Kidney (tissue), 14 donors: ENCODE measurements around the gene TRPC3. TPM values are rescaled to one million over a fixed set of nuclear protein-coding genes. Genes with fewer than 3 reads are reported as not detected.

ENCODE experiments used
- DNase-seq, 5 donors: peaks; one replicate each; pipeline ENCODE4 v3.0.0-alpha.2; 2013 to 2020
- FAIRE-seq: peaks from 2 replicates; lab custom pipeline; 2012; peaks lifted over from hg19 to GRCh38; lab: Jason Lieb, UNC
- H3K27ac ChIP-seq, 2 donors: one replicate each; pipeline ENCODE4 v1.7.0; 2013; ENCODE audit warnings: low read depth in 2 of 2, low read length in 2 of 2, inconsistent platforms in 1 of 2
- H3K27me3 ChIP-seq: one replicate; pipeline ENCODE4 v1.7.1; 2013; ENCODE audit warnings: low read length, inconsistent platforms; ENCODE audit not compliant: control insufficient read depth, insufficient read depth
- H3K36me3 ChIP-seq, 3 donors: one replicate each; pipeline versions ENCODE4 v1.7.0 to v1.7.1; 2013; ENCODE audit warnings: low read length in 3 of 3, control low read depth in 1 of 3, inconsistent platforms in 1 of 3; ENCODE audit not compliant: insufficient read depth in 3 of 3, control insufficient read depth in 2 of 3
- H3K4me1 ChIP-seq, 3 donors: one replicate each; pipeline versions ENCODE4 v1.7.0 to v1.7.1; 2013; ENCODE audit warnings: low read length in 3 of 3, inconsistent platforms in 1 of 3, low read depth in 1 of 3; ENCODE audit not compliant: control insufficient read depth in 2 of 3, insufficient read depth in 2 of 3
- H3K4me3 ChIP-seq, 3 donors: one replicate each; pipeline versions ENCODE4 v1.7.0 to v1.8.1; 2013; ENCODE audit warnings: low read length in 3 of 3, control low read depth in 1 of 3, inconsistent platforms in 1 of 3
- H3K9ac ChIP-seq, 3 donors: one replicate each; pipeline versions ENCODE4 v1.7.0 to v1.7.1; 2013; ENCODE audit warnings: low read length in 3 of 3, control low read depth in 1 of 3, inconsistent platforms in 1 of 3
- H3K9me3 ChIP-seq, 3 donors: one replicate each; pipeline versions ENCODE4 v1.7.0 to v1.7.1; 2013; ENCODE audit warnings: low read length in 3 of 3, control low read depth in 1 of 3, inconsistent platforms in 1 of 3; ENCODE audit not compliant: control insufficient read depth in 2 of 3, insufficient read depth in 1 of 3
- intact Hi-C: fragments of 100-400 bp; cut with DNase I; formaldehyde crosslinking; loops from one replicate; pipeline ENCODE4 v1.11.1; 2022
- polyA plus RNA-seq: library from polyadenylated mRNA; stranded (reverse); fragments of 350-450 nt; fragmentation: Illumina TruSeq; extraction: RNeasy Lipid Tissue Mini Kit (QIAGEN cat#74804); gene quantifications from one replicate; pipeline ENCODE4 v1.2.3, GENCODE V29; 2014; ENCODE audit warnings: low read depth, low replicate concordance; ENCODE audit not compliant: insufficient read depth
- total RNA-seq: library from RNA; stranded (reverse); fragmentation: NEBNext Ultra II Directional; extraction: Animal tissue kit (Norgen Biotek cat#: 25700); gene quantifications from one replicate; pipeline ENCODE4 v1.2.1, GENCODE V29; 2021
- TF ChIP-seq, protein P1 (sequence below): IDR thresholded peaks from 3 replicates; pipeline ENCODE4 v1.5.1; 2012; ENCODE audit warnings: mild to moderate bottlenecking, moderate library complexity, borderline replicate concordance; ENCODE audit not compliant: insufficient read depth; ENCODE audit errors: extremely low read depth
- donor health status: control.
- donor health status: control.
- donor health status: control.
- donor health status: control.
- donor health status: control.
- donor health status: DM: yes; HTN: yes; CAD: no.
- donor health status: Normal renal cell carcinoma (clear cell type).

TRPC3 gene
- total and polyA plus RNA-seq, 2 donors from 2014 or later = 0.17 to 0.44 TPM

DNA sequence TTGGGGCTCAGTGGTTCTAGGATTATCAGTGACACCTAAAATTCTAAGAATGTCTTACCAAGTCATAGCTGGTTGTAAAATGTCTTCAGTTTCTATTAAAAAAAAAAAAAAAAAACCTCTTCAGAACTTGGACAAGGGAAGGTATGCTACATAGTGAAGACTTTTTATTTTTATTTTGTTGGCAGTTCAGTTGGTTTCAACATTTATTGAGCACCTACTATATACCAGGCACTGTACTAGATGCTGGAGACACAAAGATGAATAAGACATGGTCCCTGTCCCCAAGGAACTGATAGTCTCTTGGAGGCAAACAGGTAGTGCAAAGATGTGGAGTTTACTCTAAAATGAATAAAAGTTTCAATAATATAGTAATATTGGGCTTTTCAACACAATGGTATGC is 72.7 kb downstream of the TRPC3 start:
- Histone ChIP-seq H3K9me3 (no peaks in the 10 kb centered on the region), H3K36me3 (no peaks in the 10 kb centered on the region), H3K27ac (no peak overlapping the region), H3K27me3 (no peaks in the 10 kb centered on the region), H3K9ac (no peak overlapping the region), H3K4me3 (no peak overlapping the region), H3K4me1 (no peaks in the 10 kb centered on the region)
- intact Hi-C loops = no loop called here
- DNase-seq (no peak), FAIRE-seq (no peak)
- TF ChIP-seq, protein P1, sequence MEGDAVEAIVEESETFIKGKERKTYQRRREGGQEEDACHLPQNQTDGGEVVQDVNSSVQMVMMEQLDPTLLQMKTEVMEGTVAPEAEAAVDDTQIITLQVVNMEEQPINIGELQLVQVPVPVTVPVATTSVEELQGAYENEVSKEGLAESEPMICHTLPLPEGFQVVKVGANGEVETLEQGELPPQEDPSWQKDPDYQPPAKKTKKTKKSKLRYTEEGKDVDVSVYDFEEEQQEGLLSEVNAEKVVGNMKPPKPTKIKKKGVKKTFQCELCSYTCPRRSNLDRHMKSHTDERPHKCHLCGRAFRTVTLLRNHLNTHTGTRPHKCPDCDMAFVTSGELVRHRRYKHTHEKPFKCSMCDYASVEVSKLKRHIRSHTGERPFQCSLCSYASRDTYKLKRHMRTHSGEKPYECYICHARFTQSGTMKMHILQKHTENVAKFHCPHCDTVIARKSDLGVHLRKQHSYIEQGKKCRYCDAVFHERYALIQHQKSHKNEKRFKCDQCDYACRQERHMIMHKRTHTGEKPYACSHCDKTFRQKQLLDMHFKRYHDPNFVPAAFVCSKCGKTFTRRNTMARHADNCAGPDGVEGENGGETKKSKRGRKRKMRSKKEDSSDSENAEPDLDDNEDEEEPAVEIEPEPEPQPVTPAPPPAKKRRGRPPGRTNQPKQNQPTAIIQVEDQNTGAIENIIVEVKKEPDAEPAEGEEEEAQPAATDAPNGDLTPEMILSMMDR = no peak

GRCh38 chr4:121877041-121877773 is 74.7 kb downstream of the TRPC3 start:
- TF ChIP-seq, protein P1 = no peak
- Histone ChIP-seq H3K27me3 (no peaks in the 10 kb centered on the region), H3K36me3 (no peaks in the 10 kb centered on the region), H3K9ac (no peak overlapping the region), H3K4me1 (no peaks in the 10 kb centered on the region), H3K27ac (no peak overlapping the region), H3K4me3 (no peak overlapping the region), H3K9me3 (no peaks in the 10 kb centered on the region)
- FAIRE-seq (no peak), DNase-seq (no peak)
- intact Hi-C loops = no loop called here

- FAIRE-seq = no peak
- TF ChIP-seq, protein P1 = no peak
Measured at GRCh38 chr4:121876070-121876469, 75.8 kb downstream of the TRPC3 start.

More at GRCh38 chr4:121876070-121876469, 75.8 kb downstream of the TRPC3 start:
- H3K27ac ChIP-seq = no peak overlapping the region
- intact Hi-C loops = no loop called here
- no peaks in the 10 kb centered on the region for H3K36me3 ChIP-seq
- no peak overlapping the region for H3K9ac ChIP-seq
- no peak for DNase-seq
- H3K9me3 ChIP-seq = no peaks in the 10 kb centered on the region
- no peaks in the 10 kb centered on the region for H3K27me3 ChIP-seq
- H3K4me3 ChIP-seq = no peak overlapping the region
- no peaks in the 10 kb centered on the region for H3K4me1 ChIP-seq
